GM21825 (cell line): Measurements from ENCODE around the gene NAXD.
"Not testable (repeated sequence)": the region's sequence is repeated elsewhere in the genome, so short reads cannot be mapped to it uniquely, and the experiment has no call there.

Experiments used
- ATAC-seq: cut with Tn5 transposase; IDR thresholded peaks from one replicate; pipeline ENCODE4 v1.9.1; 2021; ENCODE audit warnings: mild to moderate bottlenecking, moderate library complexity; ENCODE audit not compliant: unreplicated experiment

NAXD gene

GRCh38 chr13:110662777-110663443, 47.6 kb downstream of the NAXD start:
- no peak for ATAC-seq

- no peak for ATAC-seq
These were observed 48.1 kb downstream of the NAXD start for GRCh38 chr13:110663491-110663890.

- no peak for ATAC-seq
These were observed 48.7 kb downstream of the NAXD start for GRCh38 chr13:110664041-110664440.

- no peak for ATAC-seq
These were observed 49.3 kb downstream of the NAXD start for GRCh38 chr13:110664673-110665072.

GRCh38 chr13:110665491-110666254, 50.3 kb downstream of the NAXD start:
- no peak for ATAC-seq

GRCh38 chr13:110666255-110666533, 50.8 kb downstream of the NAXD start:
- ATAC-seq = no peak

- ATAC-seq = no peak
These were observed 53.7 kb downstream of the NAXD start for GRCh38 chr13:110669036-110669435.

- not testable (repeated sequence) for ATAC-seq
These were observed 54.5 kb downstream of the NAXD start for GRCh38 chr13:110669814-110670213.

- peak; percentile 79 for ATAC-seq
These were observed 61.5 kb downstream of the NAXD start for GRCh38 chr13:110676595-110677587.

- no peak for ATAC-seq
These were observed 62.6 kb downstream of the NAXD start for GRCh38 chr13:110677731-110678545.

GRCh38 chr13:110680852-110681251, 65.5 kb downstream of the NAXD start:
- no peak for ATAC-seq

GRCh38 chr13:110681868-110682550, 66.7 kb downstream of the NAXD start:
- ATAC-seq = no peak

- ATAC-seq = no peak
These were observed 67.4 kb downstream of the NAXD start for GRCh38 chr13:110682746-110683145.

GRCh38 chr13:110683203-110683883, 68.0 kb downstream of the NAXD start:
- no peak for ATAC-seq

GRCh38 chr13:110683921-110684320, 68.6 kb downstream of the NAXD start:
- no peak for ATAC-seq

- ATAC-seq = no peak
These were observed 69.2 kb downstream of the NAXD start for GRCh38 chr13:110684388-110685056.

- no peak for ATAC-seq
These were observed 70.1 kb downstream of the NAXD start for GRCh38 chr13:110685305-110686020.

GRCh38 chr13:110687736-110688135, 72.4 kb downstream of the NAXD start:
- ATAC-seq = no peak
